HepG2 (cell line): ENCODE measurements around the gene RPUSD3. TPM values are rescaled to one million over a fixed set of nuclear protein-coding genes. Genes with fewer than 3 reads are reported as not detected.
A peak's percentile ranks its signal among the peaks of the same experiment; 100 is the strongest.

Experiments
- CENPBD1 ChIP-seq: sonication (generic); formaldehyde crosslinking; IDR thresholded peaks from 2 replicates; pipeline ENCODE4 v1.8.0; 2022; ENCODE audit warnings: missing genetic modification reagents, low read depth, mild to moderate bottlenecking, borderline replicate concordance
- ELF1 ChIP-seq: sonication (generic); formaldehyde crosslinking; IDR thresholded peaks from 2 replicates; pipeline ENCODE4 v1.4.0; 2020; ENCODE audit warnings: missing genetic modification reagents
- ESRRA ChIP-seq: sonication (generic); formaldehyde crosslinking; IDR thresholded peaks from 2 replicates; pipeline ENCODE4 v1.5.1; 2020; ENCODE audit warnings: mild to moderate bottlenecking, low read depth, missing genetic modification reagents
- GMEB2 ChIP-seq: IDR thresholded peaks from 2 replicates; pipeline ENCODE4 v1.6.1; 2016; ENCODE audit warnings: missing biosample characterization, missing genetic modification reagents, low read depth
- IRF1 ChIP-seq: sonication (generic); formaldehyde crosslinking; IDR thresholded peaks from 2 replicates; pipeline ENCODE4 v1.4.0; 2020; ENCODE audit warnings: low read depth, mild to moderate bottlenecking, missing genetic modification reagents
- KAT8 ChIP-seq: IDR thresholded peaks from 2 replicates; pipeline ENCODE4 v1.6.1; 2016; ENCODE audit warnings: missing genetic modification reagents, missing compliant biosample characterization
- KDM2A ChIP-seq: sonication (generic); formaldehyde crosslinking; IDR thresholded peaks from 2 replicates; pipeline ENCODE4 v1.4.0; 2020; ENCODE audit warnings: low read depth, missing genetic modification reagents, borderline replicate concordance
- MIXL1 ChIP-seq: IDR thresholded peaks from 2 replicates; pipeline ENCODE4 v1.6.1; 2016
- MTERF4 ChIP-seq: sonication (generic); formaldehyde crosslinking; IDR thresholded peaks from 2 replicates; pipeline ENCODE4 v1.8.0; 2023; ENCODE audit warnings: mild to moderate bottlenecking, missing genetic modification reagents
- SNAI1 ChIP-seq: sonication (generic); formaldehyde crosslinking; IDR thresholded peaks from 2 replicates; pipeline ENCODE4 v1.5.0; 2020; ENCODE audit warnings: mild to moderate bottlenecking, missing genetic modification reagents, borderline replicate concordance
- SPEN ChIP-seq: sonication (generic); formaldehyde crosslinking; IDR thresholded peaks from 2 replicates; pipeline ENCODE4 v1.5.1; 2020; ENCODE audit warnings: low read depth, mild to moderate bottlenecking, missing genetic modification reagents
- U2AF2 ChIP-seq: fragments of 200-400 bp; formaldehyde crosslinking; IDR thresholded peaks from 2 replicates; pipeline ENCODE4 v1.6.1; 2017; ENCODE audit warnings: low read depth, mild to moderate bottlenecking, low read length
- ZNF225 ChIP-seq: sonication (generic); formaldehyde crosslinking; IDR thresholded peaks from 2 replicates; pipeline ENCODE4 v1.4.0; 2020; ENCODE audit warnings: mild to moderate bottlenecking, missing genetic modification reagents
- ZNF234 ChIP-seq: sonication (generic); formaldehyde crosslinking; conservative IDR thresholded peaks from 2 replicates; pipeline ENCODE4 v1.5.1; 2020; ENCODE audit warnings: mild to moderate bottlenecking, missing genetic modification reagents
- ZNF510 ChIP-seq: sonication (generic); formaldehyde crosslinking; IDR thresholded peaks from 2 replicates; pipeline ENCODE4 v1.4.0; 2020; ENCODE audit warnings: low read depth, mild to moderate bottlenecking, missing genetic modification reagents
- ZNF563 ChIP-seq: sonication (generic); formaldehyde crosslinking; IDR thresholded peaks from 2 replicates; pipeline ENCODE4 v1.8.0; 2022; ENCODE audit warnings: mild to moderate bottlenecking, moderate library complexity, missing genetic modification reagents
- polyA plus RNA-seq, 8 experiments: library from polyadenylated mRNA; depleted of rRNA in 3 of 8; stranded (reverse) in 7 of 8; unstranded in 1 of 8; fragments of >200 nt; fragmentation: Illumina TruSeq in 4 of 8; extraction: Trizol in 4 of 8; gene quantifications; 2 replicates each; pipeline versions ENCODE4 v1.2.1 to v1.2.3, GENCODE V29; 2011 to 2016; ENCODE audit warnings: low read depth in 4 of 8, missing spikeins in 1 of 8, mixed read lengths in 1 of 8; ENCODE audit not compliant: insufficient read depth in 1 of 8
- total RNA-seq, 5 experiments: library from RNA; depleted of rRNA; stranded (reverse); fragments of >200 nt; fragmentation: Illumina TruSeq; extraction: Trizol; gene quantifications; 2 replicates each; pipeline ENCODE4 v1.2.3, GENCODE V29; 2016; ENCODE audit warnings: low read depth in 1 of 5
- TF ChIP-seq, protein P1 (sequence below): sonication (generic); formaldehyde crosslinking; conservative IDR thresholded peaks from 2 replicates; pipeline ENCODE4 v1.4.0; 2020; ENCODE audit warnings: missing genetic modification reagents
- TF ChIP-seq, protein P2 (sequence below), 2 experiments: sonication (generic) in 1 of 2; formaldehyde crosslinking in 1 of 2; IDR thresholded peaks; 2 replicates each; pipeline versions ENCODE4 v1.4.0 to v1.6.1; 2018 to 2020; ENCODE audit warnings: missing genetic modification reagents in 2 of 2, borderline replicate concordance in 1 of 2, low read depth in 1 of 2, mild to moderate bottlenecking in 1 of 2, missing biosample characterization in 1 of 2

The RPUSD3 gene
- total and polyA plus RNA-seq, 2 of the 13 experiments (the other 11 are each of a cell fraction or from before 2014, with no cell fraction given) = 32.1 to 48.7 TPM

GRCh38 chr3:9862391-9863057 lies 18.7 kb upstream of the RPUSD3 start (continued):
- TF ChIP-seq MTERF4 (CRISPR knock-in tag) (peak; percentile 85; the same call in 1 of the 2 replicates), ZNF563 (CRISPR knock-in tag) (peak; percentile 52; the same call in 1 of the 2 replicates), ZNF510 (CRISPR knock-in tag) (0 out of 2 replicates have a peak, but pooled peaks have one; percentile 63), ZNF225 (CRISPR knock-in tag) (no peak), MIXL1 (CRISPR knock-in tag) (no peak), SPEN (CRISPR knock-in tag) (peak; percentile 68), U2AF2 (no peak), ESRRA (no peak), KDM2A (peak; percentile 81), ELF1 (CRISPR knock-in tag) (no peak), IRF1 (0 out of 2 replicates have a peak, but pooled peaks have one; percentile 22), CENPBD1 (CRISPR knock-in tag) (no peak), ZNF234 (no peak), GMEB2 (CRISPR knock-in tag) (no peak), SNAI1 (CRISPR knock-in tag) (no peak), KAT8 (CRISPR knock-in tag) (peak; percentile 42; the same call in 1 of the 2 replicates)
- TF ChIP-seq, protein P1, sequence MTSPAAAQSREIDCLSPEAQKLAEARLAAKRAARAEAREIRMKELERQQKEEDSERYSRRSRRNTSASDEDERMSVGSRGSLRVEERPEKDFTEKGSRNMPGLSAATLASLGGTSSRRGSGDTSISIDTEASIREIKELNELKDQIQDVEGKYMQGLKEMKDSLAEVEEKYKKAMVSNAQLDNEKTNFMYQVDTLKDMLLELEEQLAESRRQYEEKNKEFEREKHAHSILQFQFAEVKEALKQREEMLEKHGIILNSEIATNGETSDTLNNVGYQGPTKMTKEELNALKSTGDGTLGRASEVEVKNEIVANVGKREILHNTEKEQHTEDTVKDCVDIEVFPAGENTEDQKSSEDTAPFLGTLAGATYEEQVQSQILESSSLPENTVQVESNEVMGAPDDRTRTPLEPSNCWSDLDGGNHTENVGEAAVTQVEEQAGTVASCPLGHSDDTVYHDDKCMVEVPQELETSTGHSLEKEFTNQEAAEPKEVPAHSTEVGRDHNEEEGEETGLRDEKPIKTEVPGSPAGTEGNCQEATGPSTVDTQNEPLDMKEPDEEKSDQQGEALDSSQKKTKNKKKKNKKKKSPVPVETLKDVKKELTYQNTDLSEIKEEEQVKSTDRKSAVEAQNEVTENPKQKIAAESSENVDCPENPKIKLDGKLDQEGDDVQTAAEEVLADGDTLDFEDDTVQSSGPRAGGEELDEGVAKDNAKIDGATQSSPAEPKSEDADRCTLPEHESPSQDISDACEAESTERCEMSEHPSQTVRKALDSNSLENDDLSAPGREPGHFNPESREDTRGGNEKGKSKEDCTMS = no peak
- TF ChIP-seq, protein P2, sequence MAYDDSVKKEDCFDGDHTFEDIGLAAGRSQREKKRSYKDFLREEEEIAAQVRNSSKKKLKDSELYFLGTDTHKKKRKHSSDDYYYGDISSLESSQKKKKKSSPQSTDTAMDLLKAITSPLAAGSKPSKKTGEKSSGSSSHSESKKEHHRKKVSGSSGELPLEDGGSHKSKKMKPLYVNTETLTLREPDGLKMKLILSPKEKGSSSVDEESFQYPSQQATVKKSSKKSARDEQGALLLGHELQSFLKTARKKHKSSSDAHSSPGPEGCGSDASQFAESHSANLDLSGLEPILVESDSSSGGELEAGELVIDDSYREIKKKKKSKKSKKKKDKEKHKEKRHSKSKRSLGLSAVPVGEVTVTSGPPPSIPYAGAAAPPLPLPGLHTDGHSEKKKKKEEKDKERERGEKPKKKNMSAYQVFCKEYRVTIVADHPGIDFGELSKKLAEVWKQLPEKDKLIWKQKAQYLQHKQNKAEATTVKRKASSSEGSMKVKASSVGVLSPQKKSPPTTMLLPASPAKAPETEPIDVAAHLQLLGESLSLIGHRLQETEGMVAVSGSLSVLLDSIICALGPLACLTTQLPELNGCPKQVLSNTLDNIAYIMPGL (CRISPR knock-in tag; IDR thresholded peaks at IDR 0.05; ENCODE audit: borderline replicate concordance in 1 of 2, low read depth in 1 of 2) = peak; percentile 85 to 92; a peak in 3 of 4 replicates
